SK-N-SH (cell line): ENCODE results near the gene TRMT112. TPM values are rescaled to one million over a fixed set of nuclear protein-coding genes. Genes with fewer than 3 reads are reported as not detected.
A peak's percentile ranks its signal among the peaks of the same experiment; 100 is the strongest.

Experiments
- CTCF ChIA-PET: fragments of 300-600, 350-600 bp; formaldehyde crosslinking; extraction: SDS; loops from one replicate; lab custom pipeline; 2021; lab: Yijun Ruan, JAX
- POLR2A ChIA-PET: fragments of 350-600 bp; sonication (Branson Sonifier 250); formaldehyde crosslinking; extraction: SDS; loops from one replicate; lab custom pipeline; 2020; ENCODE audit warnings: antibody characterized with exemption, inconsistent platforms; lab: Yijun Ruan, JAX
- DNase-seq: peaks from one replicate; pipeline ENCODE4 v3.0.0; 2012
- H2AFZ ChIP-seq: fragments of 200-600 bp; sonication (generic); 2 replicates; pipeline ENCODE4 v1.8.1; 2016; ENCODE audit warnings: antibody characterized with exemption, mild to moderate bottlenecking, low read depth
- H3F3A ChIP-seq: fragments of 200-600 bp; sonication (generic); replicated peaks from 2 replicates; pipeline ENCODE3; 2016; ENCODE audit warnings: antibody characterized with exemption, mild to moderate bottlenecking; ENCODE audit not compliant: insufficient read depth
- H3K27ac ChIP-seq, 2 experiments: fragments of 200-500 bp in 1 of 2; fragments of 200-600 bp in 1 of 2; sonication (Bioruptor generic) in 1 of 2; sonication (generic), shearing (Covaris generic) in 1 of 2; 2 replicates each; pipeline versions ENCODE4 v1.5.1 to v1.6.1; 2014 to 2016; ENCODE audit warnings: low read depth in 2 of 2, inconsistent platforms in 1 of 2, low read length in 1 of 2, mild to moderate bottlenecking in 1 of 2, mixed read lengths in 1 of 2
- H3K27me3 ChIP-seq: fragments of 200-600 bp; sonication (generic), shearing (Covaris generic); 2 replicates; pipeline ENCODE4 v1.6.1; 2016; ENCODE audit warnings: mixed run types; ENCODE audit not compliant: insufficient read depth
- H3K36me3 ChIP-seq, 2 experiments: fragments of 200-500 bp in 1 of 2; fragments of 200-600 bp in 1 of 2; sonication (Bioruptor generic) in 1 of 2; sonication (generic) in 1 of 2; replicated peaks in 1 of 2; 2 replicates each; pipeline versions ENCODE3 to v1.5.1; 2014 to 2016; ENCODE audit warnings: low read length in 1 of 2, mild to moderate bottlenecking in 1 of 2; ENCODE audit not compliant: insufficient read depth in 2 of 2, control insufficient read depth in 1 of 2
- H3K4me1 ChIP-seq, 2 experiments: fragments of 200-500 bp in 1 of 2; fragments of 200-600 bp in 1 of 2; sonication (Bioruptor generic) in 1 of 2; sonication (generic), shearing (Covaris generic) in 1 of 2; 2 replicates each; pipeline versions ENCODE4 v1.5.1 to v1.6.1; 2014 to 2016; ENCODE audit warnings: low read depth in 1 of 2, low read length in 1 of 2, mixed run types in 1 of 2; ENCODE audit not compliant: insufficient read depth in 2 of 2, control insufficient read depth in 1 of 2
- H3K4me2 ChIP-seq: fragments of 200-600 bp; sonication (generic), shearing (Covaris generic); 2 replicates; pipeline ENCODE4 v1.6.1; 2017; ENCODE audit warnings: mixed run types
- H3K4me3 ChIP-seq, 2 experiments: fragments of 200-500 bp in 1 of 2; fragments of 200-600 bp in 1 of 2; sonication (Bioruptor generic) in 1 of 2; sonication (generic), shearing (Covaris generic) in 1 of 2; 2 replicates each; pipeline versions ENCODE4 v1.5.1 to v1.8.1; 2014 to 2016; ENCODE audit warnings: low read depth in 2 of 2, inconsistent platforms in 1 of 2, low read length in 1 of 2, mild to moderate bottlenecking in 1 of 2, mixed read lengths in 1 of 2, moderate library complexity in 1 of 2
- H3K79me2 ChIP-seq: fragments of 200-600 bp; sonication (generic); 2 replicates; pipeline ENCODE4 v1.8.1; 2017; ENCODE audit warnings: mild to moderate bottlenecking; ENCODE audit not compliant: insufficient read depth
- H3K9ac ChIP-seq: fragments of 200-600 bp; sonication (generic); 2 replicates; pipeline ENCODE4 v1.6.1; 2017; ENCODE audit warnings: mixed run types
- H3K9me2 ChIP-seq: fragments of 200-600 bp; sonication (generic); 2 replicates; pipeline ENCODE4 v1.6.1; 2017; ENCODE audit warnings: mixed run types
- H3K9me3 ChIP-seq: fragments of 200-600 bp; sonication (generic); 2 replicates; pipeline ENCODE4 v1.6.1; 2017; ENCODE audit warnings: mixed run types, mild to moderate bottlenecking, moderate library complexity
- H4K20me1 ChIP-seq: fragments of 200-600 bp; sonication (generic); 2 replicates; pipeline ENCODE4 v1.6.1; 2017; ENCODE audit warnings: mild to moderate bottlenecking, mixed run types; ENCODE audit not compliant: insufficient read depth
- EP300 ChIP-seq, 2 experiments: IDR thresholded peaks; 2 replicates each; pipeline versions ENCODE4 v1.4.0 to v1.6.1; 2012; ENCODE audit warnings: borderline replicate concordance in 1 of 2, low read depth in 1 of 2, low read length in 1 of 2
- EZH2phosphoT487 ChIP-seq: fragments of 200-600 bp; sonication (generic); IDR thresholded peaks from 2 replicates; pipeline ENCODE4 v1.6.1; 2017; ENCODE audit warnings: low read depth, mixed run types, mild to moderate bottlenecking, antibody characterized with exemption, moderate library complexity, borderline replicate concordance
- FOSL2 ChIP-seq: IDR thresholded peaks from 2 replicates; pipeline ENCODE4 v1.4.0; 2012; ENCODE audit warnings: low read depth, mild to moderate bottlenecking, moderate library complexity, borderline replicate concordance
- GABPA ChIP-seq: IDR thresholded peaks from 2 replicates; pipeline ENCODE4 v1.4.0; 2012; ENCODE audit warnings: low read depth, mild to moderate bottlenecking
- IRF3 ChIP-seq: fragments of 150-350 bp; IDR thresholded peaks from 2 replicates; pipeline ENCODE4 v1.6.1; 2016; ENCODE audit warnings: mild to moderate bottlenecking, low read depth, low read length
- MAX ChIP-seq: IDR thresholded peaks from 2 replicates; pipeline ENCODE4 v1.4.0; 2012; ENCODE audit warnings: low read depth
- MEF2A ChIP-seq: IDR thresholded peaks from 2 replicates; pipeline ENCODE4 v1.4.0; 2012; ENCODE audit warnings: low read depth, borderline replicate concordance
- MXI1 ChIP-seq: IDR thresholded peaks from 2 replicates; pipeline ENCODE4 v1.6.1; 2012; ENCODE audit warnings: mild to moderate bottlenecking, low read depth, low read length, improper control_type of control experiment
- POLR2AphosphoS5 ChIP-seq: IDR thresholded peaks from 2 replicates; pipeline ENCODE4 v1.6.1; 2012; ENCODE audit warnings: low read depth, low read length
- RAD21 ChIP-seq: IDR thresholded peaks from 2 replicates; pipeline ENCODE4 v1.6.1; 2012; ENCODE audit warnings: mild to moderate bottlenecking, low read length
- RCOR1 ChIP-seq: fragments of 150-350 bp; IDR thresholded peaks from 2 replicates; pipeline ENCODE4 v1.6.1; 2017; ENCODE audit warnings: antibody characterized with exemption, low read length
- REST ChIP-seq: IDR thresholded peaks from 2 replicates; pipeline ENCODE4 v1.6.1; 2012; ENCODE audit warnings: mild to moderate bottlenecking, low read depth, low read length, moderate library complexity
- RFX5 ChIP-seq: IDR thresholded peaks from 2 replicates; pipeline ENCODE4 v1.6.1; 2012; ENCODE audit warnings: mild to moderate bottlenecking, improper control_type of control experiment, low read length
- SIN3A ChIP-seq: IDR thresholded peaks from 2 replicates; pipeline ENCODE4 v1.6.1; 2012; ENCODE audit warnings: low read depth, mild to moderate bottlenecking, low read length, moderate library complexity, borderline replicate concordance
- TCF12 ChIP-seq: IDR thresholded peaks from 2 replicates; pipeline ENCODE4 v1.4.0; 2012
- TEAD4 ChIP-seq: IDR thresholded peaks from 2 replicates; pipeline ENCODE4 v1.4.0; 2012; ENCODE audit warnings: mild to moderate bottlenecking, borderline replicate concordance; ENCODE audit not compliant: insufficient read depth
- USF1 ChIP-seq: IDR thresholded peaks from 2 replicates; pipeline ENCODE4 v1.4.0; 2012; ENCODE audit warnings: low read depth, borderline replicate concordance
- USF2 ChIP-seq: fragments of 150-350 bp; IDR thresholded peaks from 2 replicates; pipeline ENCODE4 v1.6.1; 2017; ENCODE audit warnings: antibody characterized with exemption, low read length, low read depth, borderline replicate concordance
- YY1 ChIP-seq: IDR thresholded peaks from 2 replicates; pipeline ENCODE4 v1.4.0; 2012; ENCODE audit warnings: low read depth, mild to moderate bottlenecking
- ZBTB33 ChIP-seq: IDR thresholded peaks from 2 replicates; pipeline ENCODE4 v1.4.0; 2012; ENCODE audit warnings: low read depth, borderline replicate concordance
- WGBS: methylation state at CpG from one replicate; pipeline ENCODE4 v1.1.6; 2017; ENCODE audit warnings: low lambda C conversion rate; 5-methylcytosine and 5-hydroxymethylcytosine counted together
- polyA plus RNA-seq, 3 experiments: library from polyadenylated mRNA; depleted of rRNA; stranded (reverse); fragments of >200 nt; gene quantifications; 2 replicates each; pipeline ENCODE4 v1.2.3, GENCODE V29; 2012

TRMT112 gene
- polyA plus RNA-seq, 1 of the 3 experiments (the other 2 are of a cell fraction) = 699 TPM

GRCh38 chr11:64317961-64318765, 804 bp upstream of the TRMT112 start, which contains the start of gene PRDX5:
PRDX5 (plus strand) TSS chr11:64318121; CDS start chr11:64318216, 95 bp downstream.
- CTCF ChIA-PET = interaction anchor here (0.7 to 3.0 kb wide), 16 partner anchors 13 to 371 kb away, joined by 3 to 27 read pairs (median 4); partner anchors contain the start of gene ESRRA
- H3K27me3 ChIP-seq = no peaks in the 10 kb centered on the region
- H3K4me2 ChIP-seq = peak within 1 kb of the TSS; percentile 88
- POLR2A ChIA-PET = interaction anchor here (0.6 to 2.3 kb wide), 17 partner anchors 11 to 330 kb away, joined by 3 to 18 read pairs (median 5); partner anchors contain the start of genes ESRRA, KCNK4, NUDT22 and TRPT1
- H3K79me2 ChIP-seq = peaks cover 39% of the 10 kb centered on the region
- peak within 1 kb of the TSS; percentile 70 to 98 for H3K4me3 ChIP-seq
- peak within 1 kb of the TSS; percentile 91 for H3K9ac ChIP-seq
- peak; percentile 97 for DNase-seq
- H3F3A ChIP-seq = peaks cover 6% of the 10 kb centered on the region
- WGBS = 2% methylated on average over 42 of the region's 61 CpGs
- peaks cover 0 to 15% of the 10 kb centered on the region in 2 experiments; a peak in 2 of 4 replicates for H3K4me1 ChIP-seq
- H4K20me1 ChIP-seq = no peaks in the 10 kb centered on the region
- peaks cover 0 to 30% of the 10 kb centered on the region in 2 experiments for H3K36me3 ChIP-seq
- peak within 1 kb of the TSS; percentile 91 for H2AFZ ChIP-seq
- peak within 1 kb of the TSS; percentile 97 to 100 for H3K27ac ChIP-seq
- no peaks in the 10 kb centered on the region for H3K9me3 ChIP-seq
- H3K9me2 ChIP-seq = no peaks in the 10 kb centered on the region
- TF ChIP-seq GABPA (no peak), TEAD4 (no peak), ZBTB33 (no peak), MAX (no peak), POLR2AphosphoS5 (peak; percentile 58; the same call in 1 of the 2 replicates), SIN3A (peak; percentile 31; the same call in 1 of the 2 replicates), TCF12 (no peak), FOSL2 (no peak), RFX5 (0 out of 2 replicates have a peak, but pooled peaks have one; percentile 17), REST (peak; percentile 57; the same call in 1 of the 2 replicates), MXI1 (peak; percentile 63), EZH2phosphoT487 (no peak), RCOR1 (no peak), EP300 (IDR thresholded peaks at IDR 0.05; ENCODE audit: borderline replicate concordance in 1 of 2, low read depth in 1 of 2, low read length in 1 of 2) (0 out of 4 replicates have a peak, but pooled peaks of 1 of the 2 experiments have one; percentile 4), USF1 (no peak), USF2 (no peak), RAD21 (peak; percentile 55), IRF3 (no peak), MEF2A (no peak), YY1 (peak; percentile 52; the same call in 1 of the 2 replicates)
